GM21390 (cell line): ENCODE results near the gene ANOS1.

ENCODE experiments used
- ATAC-seq: cut with Tn5 transposase; IDR thresholded peaks from one replicate; pipeline ENCODE4 v1.9.1; 2021; ENCODE audit not compliant: unreplicated experiment

ANOS1 gene

DNA sequence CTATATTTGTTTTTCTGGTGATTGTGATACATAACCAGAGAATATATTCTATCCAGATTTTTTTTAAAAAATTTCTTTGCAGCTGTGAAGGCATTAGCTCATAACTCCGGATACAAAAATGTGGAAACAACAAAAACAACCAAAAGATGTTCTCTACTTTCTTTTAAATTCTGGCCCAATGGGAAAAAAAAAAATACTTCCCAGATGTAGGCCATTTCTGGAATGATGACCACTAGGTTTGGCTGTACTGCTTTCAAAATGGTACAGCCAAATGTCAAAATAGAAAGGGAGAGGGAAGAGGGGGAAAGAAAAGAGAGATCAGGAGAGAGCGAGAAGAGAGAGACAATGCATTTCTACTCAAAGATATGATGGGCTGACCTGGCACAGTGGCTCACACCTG lies 14.6 kb downstream of the ANOS1 start:
- ATAC-seq = no peak

DNA sequence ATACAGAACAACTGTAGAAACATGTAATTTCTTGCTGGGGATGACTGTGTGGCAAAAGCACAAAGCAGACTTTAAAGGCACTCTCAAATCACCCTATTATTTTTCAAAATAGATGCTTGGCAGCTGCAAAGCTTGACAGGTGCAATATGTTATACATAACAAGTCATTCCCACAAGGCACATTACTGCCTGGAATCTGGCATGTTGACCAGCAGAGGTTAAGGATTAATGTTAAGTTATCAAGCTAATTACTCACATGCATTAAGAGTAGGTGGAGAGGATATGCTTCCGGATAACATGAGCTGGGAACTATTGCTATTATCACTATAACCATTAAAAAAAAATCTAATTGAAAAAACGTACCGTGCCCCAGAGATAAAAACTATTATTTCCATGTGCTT lies 17.8 kb downstream of the ANOS1 start:
- ATAC-seq = no peak

DNA sequence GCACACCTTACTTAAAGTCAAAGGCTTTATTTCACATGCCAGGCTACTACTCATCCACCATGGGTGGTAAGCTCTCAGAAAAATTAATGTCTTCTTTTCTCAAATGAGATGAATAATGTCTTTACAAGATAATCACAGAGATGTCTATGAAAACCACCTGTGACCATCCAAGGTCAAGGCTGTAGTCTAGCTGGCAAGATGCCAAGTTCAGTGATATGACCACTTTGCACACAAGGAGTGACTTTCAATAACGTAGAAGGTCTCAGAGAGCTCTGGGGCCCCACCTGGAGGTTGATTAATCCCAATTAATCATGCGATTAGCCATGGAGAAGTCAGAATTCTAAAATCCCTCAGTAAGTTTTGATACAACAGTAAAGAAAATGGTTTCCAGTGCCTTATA lies 20.5 kb downstream of the ANOS1 start:
- no peak for ATAC-seq

DNA sequence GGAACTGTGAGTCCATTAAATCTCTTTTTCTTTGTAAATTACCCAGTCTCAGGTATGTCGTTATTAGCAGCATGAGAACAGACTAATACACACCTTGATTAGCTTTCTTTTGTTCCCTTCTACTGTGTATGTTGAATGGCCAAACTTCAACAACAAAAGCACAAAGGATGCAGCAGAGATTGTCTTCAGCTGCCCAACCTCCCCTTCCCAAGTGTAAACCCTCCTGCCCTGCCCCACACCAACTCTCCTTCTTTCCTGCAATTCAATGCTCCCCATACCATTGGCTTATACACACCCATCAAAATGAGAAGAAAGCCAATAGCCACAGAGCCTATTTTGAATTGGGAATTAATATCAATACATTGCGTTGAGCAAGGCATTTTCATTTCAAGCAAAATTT lies 27.8 kb downstream of the ANOS1 start:
- ATAC-seq = no peak

DNA sequence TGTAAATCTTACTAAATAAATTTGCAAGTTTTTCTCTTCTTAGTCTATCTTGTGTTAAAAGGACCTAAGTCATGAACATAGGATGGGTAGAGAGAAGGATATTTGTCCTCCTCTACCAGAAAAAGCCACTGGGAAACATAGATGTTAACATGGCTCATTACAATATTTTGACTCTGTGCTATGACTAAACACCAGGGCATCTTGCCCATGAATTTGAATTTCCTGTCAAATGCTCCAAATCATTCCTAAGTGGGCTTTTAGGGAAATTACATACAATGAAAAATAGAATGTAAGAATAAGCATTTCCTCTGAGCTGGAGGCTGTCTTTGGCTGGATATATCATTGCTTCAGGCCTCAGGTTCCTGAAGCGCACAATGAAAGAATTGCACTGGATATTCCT lies 39.1 kb downstream of the ANOS1 start:
- ATAC-seq = no peak

DNA sequence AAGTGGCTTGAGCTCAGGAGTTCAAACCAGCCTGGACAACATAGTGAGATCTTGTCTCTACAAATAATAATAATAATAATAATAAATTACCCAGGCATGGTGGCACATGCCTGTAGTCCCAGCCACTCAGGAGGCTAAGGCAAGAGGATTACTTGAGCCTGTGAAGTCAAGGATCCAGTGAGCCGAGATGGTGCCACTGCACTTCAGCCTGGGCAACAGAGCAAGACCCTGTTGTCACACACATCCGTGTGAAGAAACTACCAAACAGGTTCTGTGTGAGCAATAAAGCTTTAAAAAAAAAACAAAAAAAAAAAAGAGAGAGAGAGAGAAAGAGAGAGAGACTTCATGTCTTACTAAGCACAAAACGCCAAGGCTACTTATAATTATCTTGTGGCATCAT lies 42.5 kb downstream of the ANOS1 start:
- no peak for ATAC-seq

DNA sequence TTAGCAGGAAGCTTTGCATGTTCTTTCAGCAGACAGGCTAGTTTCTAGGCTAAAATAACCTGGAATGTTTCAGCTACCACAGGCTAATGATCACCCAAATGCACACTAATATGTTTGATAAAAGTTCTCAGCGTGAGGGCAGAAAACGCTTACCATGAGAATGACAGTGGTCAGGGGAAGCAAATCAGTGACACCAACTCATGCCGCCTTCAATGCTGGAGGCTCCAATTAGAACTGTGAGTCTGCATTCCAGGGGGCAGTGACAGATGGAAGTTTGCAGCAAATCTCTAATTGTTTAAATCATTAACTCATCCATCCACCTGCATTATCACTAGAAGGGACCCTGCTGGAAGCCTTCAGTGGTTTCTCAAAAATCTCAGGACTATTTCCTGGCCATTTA lies 43.2 kb downstream of the ANOS1 start:
- no peak for ATAC-seq

DNA sequence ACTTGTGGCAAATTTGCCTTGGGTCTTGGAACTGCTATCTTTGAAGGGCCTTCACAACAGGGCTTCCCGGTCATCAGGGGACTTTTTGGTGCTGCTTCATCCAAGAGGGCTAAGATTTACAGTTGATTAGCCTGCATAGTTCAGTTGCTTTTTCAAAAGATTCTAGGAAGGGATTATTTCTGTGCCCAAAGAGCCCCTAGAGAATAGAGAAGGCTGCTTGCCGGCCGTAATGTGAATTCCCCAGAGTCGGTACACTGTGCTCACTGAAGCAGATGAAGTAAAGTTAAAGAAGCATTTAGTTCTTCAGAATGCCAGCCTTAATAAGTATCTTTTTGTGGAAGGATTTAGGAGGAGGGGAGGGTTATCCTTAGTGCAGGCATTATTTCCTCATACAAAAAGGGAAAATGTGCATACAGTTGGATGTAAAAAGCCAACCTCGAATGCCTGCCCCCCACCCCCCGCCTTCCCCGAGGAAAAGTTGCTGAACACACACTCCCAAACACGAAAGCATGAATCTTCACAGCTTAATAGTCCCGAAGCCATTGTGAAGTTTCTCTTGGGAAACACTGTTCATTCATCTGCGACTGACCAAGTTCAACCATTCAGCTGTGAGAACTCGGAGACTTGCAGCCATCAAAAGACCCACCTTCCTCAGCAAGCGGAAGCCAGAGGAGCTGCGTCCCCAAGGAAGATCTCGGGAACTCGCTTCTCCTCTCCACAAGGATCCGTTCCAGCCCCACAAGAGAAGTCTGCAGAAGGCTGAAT lies 47.6 kb downstream of the ANOS1 start:
- no peak for ATAC-seq

DNA sequence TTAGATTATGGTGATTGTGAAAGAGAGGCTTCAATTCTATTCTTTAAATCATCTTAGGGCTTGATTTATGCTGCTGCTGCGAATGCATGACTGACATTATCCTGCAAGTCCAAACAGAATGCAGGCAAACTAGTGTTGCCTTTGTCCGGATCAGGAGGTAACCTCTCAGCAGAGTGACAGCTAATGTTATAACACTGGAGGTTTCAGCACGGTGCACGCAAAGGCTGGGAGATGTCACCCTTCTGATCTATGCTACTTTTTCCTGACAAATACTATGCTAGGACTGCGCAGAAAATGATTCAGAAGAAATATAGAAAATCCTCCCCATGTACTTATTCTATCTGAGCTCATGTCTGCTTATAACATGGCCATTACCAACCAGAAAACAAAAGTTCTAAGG lies 48.2 kb downstream of the ANOS1 start:
- no peak for ATAC-seq

DNA sequence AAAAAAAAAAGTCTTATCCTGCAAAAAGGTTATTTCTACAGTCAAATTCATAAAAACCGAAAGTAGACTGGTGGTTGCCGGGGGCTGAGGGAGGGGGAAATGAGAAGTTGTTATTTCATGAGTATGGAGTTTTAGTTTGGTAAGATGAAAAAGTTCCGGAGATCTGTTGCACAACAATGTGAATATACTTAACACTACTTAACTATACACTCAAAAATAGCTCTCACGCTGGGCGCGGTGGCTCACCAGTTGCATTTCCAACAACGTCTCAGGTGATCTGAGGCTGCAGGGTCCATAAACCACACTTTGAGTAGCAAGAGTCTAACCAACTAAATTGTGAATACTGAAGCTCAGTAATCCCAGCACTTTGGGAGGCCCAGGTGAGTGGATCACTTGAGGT lies 52.4 kb downstream of the ANOS1 start:
- no peak for ATAC-seq

DNA sequence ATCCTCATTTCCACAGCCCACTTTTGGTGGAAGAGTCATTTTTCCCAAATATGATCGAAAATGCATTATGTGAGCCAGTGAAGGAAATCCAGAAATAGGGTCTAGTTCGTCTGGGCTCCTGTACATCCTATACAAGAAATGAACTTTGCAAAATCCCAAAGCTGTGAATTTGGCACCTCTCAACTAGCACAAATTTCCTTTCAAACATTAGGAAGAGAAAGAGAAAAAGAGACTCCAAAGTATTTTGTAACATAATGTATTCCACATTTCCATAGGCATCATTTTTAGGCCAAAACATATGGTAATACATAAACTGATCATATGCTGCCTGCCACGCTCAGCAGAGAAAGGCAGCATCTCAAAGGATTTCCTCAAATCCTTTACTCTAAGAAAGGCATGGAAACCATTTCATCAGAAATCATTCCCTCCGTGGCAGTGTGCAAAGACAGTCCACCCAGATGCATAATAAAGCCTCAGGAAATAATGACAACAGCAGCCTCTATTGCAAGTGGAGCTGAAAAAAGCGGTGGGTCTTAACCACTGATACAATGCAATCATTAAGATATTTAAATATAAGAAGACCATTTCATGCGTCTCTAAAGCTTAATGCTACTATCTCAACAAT lies 56.8 kb downstream of the ANOS1 start:
- no peak for ATAC-seq

DNA sequence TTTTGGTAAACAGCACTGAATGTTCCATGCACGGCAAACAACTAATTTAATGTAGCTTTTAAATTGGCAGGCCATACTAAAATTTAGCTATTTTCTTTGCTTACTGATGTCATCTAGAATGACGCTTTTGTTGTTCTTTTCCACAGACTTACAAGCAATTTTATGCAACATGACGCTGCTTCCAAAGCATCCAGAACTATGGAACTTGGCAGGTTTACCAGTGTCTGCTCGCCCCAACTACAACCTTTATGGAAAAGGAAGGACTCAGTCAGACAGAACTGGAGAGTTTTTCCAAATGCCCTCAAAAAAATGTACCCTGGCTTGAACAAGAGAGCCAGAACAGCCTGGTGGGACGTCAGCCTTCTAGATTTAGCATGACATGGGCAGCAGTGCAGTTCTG lies 58.7 kb downstream of the ANOS1 start:
- no peak for ATAC-seq

DNA sequence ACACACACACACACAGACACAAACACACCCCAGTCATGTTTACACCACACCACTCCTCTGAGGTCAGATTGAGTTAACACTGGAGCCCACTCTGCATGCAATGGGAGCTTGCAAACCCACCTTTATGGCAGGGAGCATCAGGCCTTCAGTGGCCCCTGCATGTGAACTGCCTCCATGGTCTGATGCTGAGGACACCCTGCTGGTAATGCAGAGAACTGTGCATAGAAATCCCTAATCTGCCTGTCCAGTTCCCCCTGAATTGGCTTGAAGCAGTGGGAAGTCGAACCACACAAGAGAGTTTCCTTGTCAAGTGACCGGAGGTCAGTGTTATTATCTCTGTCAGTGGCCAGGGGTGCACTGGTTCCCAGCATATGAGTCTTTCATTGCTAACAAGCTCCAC lies 59.8 kb downstream of the ANOS1 start:
- no peak for ATAC-seq

DNA sequence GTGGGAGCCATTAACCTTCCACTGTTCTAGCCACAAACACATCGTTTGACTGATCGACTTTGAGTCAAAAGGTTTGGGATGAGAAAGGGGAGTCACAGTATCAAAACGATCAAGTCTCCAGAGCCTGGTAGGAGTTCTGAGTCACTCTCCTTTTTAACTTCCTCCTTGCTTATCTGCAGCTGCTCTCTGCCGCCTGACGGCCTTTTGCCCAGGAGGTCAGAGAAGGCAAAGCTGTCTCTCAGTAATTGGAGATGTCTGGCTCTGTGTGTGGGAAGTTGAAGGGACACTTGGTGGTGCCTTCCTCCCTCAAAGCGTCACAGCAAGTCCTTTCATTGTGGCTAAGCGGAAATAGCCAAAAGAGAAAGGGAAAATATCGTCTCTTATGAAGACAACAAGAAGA lies 63.1 kb downstream of the ANOS1 start:
- ATAC-seq = no peak

DNA sequence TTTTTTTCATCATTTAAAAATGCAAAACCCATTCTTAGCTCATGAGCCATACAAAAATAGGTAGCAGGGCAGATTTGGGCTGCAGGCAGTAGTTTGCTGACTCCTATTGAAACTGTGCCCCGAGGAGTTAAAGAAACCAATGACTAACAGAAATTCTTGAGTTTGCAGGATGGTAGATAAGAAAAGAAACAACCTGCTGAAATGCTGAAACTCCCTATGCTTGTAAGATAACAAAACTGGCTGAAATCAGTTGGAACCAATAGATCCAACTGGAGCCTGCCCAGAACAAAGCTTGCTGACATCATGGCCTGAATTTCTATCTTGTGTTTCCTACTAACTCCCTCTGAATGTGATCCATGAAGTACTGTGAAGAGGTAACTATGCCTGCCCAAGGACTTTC lies 68.6 kb downstream of the ANOS1 start:
- no peak for ATAC-seq

DNA sequence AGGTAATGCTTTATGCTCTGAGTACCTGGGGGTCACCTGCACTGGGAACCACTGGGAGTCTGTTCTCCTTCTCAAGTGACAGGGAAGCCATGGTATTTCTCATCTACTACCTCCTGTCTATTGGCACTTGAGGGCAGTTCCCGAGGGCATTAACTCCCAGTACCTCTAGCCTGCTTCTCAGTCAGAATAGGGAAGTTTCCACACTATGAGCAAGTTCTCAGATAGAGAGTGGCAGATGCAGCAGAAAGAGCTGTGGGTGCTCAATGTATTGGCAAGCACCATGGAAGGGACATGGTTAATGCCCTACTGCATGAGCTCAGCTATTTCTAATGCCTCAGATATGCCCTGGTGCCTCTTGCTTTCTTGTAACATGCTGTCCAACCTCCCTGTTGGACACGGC lies 74.1 kb downstream of the ANOS1 start:
- no peak for ATAC-seq

DNA sequence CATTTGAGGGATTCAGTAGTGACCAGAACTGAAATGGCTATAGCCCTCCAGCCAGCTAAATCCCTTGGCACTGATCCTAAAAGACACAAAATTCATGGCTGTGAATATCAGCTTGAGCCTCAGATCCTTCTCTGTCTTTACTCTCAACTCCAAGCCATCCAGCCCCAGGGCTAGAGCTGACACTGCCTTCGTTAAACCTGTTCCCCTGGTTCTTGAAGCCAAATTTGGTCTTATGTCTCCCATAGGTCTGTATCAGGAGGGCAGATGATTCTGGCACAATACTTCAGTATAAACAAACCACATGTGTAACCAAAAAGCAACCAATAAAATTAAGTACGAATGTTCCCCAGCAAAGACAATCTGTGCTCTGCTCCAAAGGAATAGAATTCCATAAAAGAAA lies 78.0 kb downstream of the ANOS1 start:
- no peak for ATAC-seq

DNA sequence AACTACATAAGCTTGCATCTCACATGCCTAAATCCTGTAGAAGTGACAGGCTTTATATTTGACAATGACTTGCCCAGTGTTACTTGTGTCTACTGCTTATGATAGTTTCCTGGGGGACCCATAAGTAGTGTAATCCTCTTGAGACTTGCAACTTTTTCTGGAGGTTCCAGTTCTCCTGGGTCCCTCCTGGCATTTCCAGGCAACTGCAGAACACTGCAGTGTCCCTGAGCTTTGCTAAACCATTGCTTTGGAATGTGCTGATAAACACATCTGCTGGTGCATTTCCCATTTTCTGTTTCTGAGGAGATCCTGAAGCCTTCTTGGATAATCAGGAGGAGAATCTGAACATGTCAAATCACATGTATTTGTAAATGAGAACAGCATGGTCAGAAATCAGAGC lies 82.0 kb downstream of the ANOS1 start:
- no peak for ATAC-seq

DNA sequence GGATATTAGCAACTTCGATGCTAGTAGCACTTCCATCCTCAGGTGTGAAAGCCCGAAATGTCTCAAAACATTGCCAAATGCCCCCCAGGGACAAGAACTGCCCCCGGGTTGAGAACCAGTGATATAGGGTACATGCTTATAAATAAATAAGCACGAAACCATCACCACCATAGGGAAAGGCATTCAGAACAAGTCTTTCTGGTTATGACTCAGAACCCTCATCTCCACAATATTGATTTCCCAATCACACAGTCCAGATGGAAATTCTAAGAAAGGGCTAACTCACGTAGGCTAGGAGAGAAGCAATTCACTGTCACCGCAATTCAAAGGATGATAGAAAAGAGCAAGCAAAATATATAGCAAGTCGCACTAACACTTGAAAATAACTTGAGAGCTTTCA lies 84.8 kb downstream of the ANOS1 start:
- ATAC-seq = no peak

DNA sequence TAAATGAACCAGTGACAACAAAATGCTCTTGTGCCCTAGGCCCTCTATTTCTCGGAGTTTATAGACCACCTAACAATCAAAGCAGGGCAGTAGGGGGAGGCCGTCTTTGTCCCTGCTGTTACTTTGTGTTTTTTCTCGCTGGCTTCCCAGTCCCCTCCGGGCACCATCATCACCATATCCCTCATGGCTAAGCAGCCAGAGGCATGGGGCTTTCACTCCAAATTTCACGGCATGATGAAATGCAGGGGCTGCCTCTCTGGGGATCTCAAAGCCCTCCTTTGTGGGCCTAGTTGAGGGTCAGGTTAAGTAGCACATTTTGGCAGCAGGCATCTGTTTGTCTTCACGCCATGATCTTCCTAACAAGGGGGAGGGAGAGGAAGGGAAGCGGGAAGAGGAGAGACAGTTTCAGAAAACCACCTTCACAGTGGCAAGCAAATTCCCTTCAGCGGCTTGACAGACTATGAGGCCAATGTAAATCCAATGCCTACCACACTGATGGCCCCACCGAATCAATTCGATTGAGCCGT lies 91.9 kb downstream of the ANOS1 start:
- no peak for ATAC-seq

DNA sequence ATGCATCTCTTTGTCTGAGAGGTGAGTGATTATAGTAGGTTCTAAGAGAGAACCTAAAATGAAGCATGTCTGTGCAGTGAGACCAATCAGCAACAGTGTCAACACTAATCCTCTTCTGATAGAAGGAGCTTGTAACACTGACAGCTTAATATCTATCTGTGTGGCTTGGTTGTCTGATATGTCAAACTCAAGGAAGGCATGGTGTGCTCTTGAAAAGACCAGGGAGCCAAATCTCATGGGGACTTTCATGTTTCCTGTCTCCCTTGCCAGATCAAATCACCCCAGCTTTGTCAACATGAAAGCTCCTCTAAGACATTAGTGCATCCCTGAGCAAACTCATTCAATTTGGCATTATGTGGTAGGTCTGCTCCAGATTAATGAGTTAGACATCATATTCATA lies 95.4 kb downstream of the ANOS1 start:
- no peak for ATAC-seq

DNA sequence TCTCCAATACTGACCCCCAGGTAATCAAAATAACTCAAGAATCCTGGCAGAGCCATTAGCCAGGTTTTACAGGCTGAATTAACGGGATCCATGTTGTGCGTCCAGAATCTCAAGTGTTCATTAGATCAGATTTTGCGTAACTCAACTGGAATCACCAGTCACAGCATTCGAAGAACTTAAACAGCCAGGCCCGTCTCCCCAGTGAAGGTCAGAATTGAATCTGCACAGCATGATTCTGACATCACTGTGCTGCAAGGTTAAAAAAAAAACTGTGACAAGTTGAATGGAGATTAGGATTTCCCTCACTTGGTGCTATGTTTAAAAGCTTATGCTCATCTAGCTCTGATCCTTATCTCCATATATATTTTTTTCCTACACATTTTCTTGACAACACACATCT lies 96.1 kb downstream of the ANOS1 start:
- no peak for ATAC-seq

DNA sequence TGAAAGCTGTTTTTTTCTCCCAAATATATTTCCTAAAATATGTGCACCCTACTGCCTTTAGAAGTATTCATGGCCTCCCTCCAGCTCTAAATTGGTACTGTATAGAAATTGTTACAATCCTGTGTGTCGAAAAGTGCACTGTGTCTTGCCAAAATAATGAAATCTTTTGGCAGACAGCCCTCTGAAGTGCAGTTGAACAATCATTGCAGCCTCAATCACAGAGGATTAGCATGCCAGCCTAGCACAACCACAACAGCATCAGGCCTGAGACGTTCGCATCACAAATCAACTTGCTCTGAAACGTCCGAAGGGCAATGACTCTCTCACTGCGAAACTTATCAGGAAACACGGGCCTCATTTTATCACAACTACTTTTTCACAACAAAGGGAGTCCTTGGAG lies 99.0 kb downstream of the ANOS1 start:
- ATAC-seq = no peak
